Heart left ventricle (tissue), 16 donors: ENCODE results near the gene ABHD14A. TPM values are rescaled to one million over a fixed set of nuclear protein-coding genes. Genes with fewer than 3 reads are reported as not detected.
A peak's percentile ranks its signal among the peaks of the same experiment; 100 is the strongest.

ENCODE experiments used
- ATAC-seq, 4 donors: fragments of 200-7000 bp; cut with Tn5 transposase; one replicate each; pipeline ENCODE4 v1.9.1; 2020 to 2022; ENCODE audit warnings: moderate library complexity in 4 of 4, mild to moderate bottlenecking in 3 of 4, moderate number of reproducible peaks in 1 of 4
- DNase-seq, 5 donors: peaks; one replicate each; pipeline ENCODE4 v3.0.0-alpha.2; 2020
- H3K27ac ChIP-seq, 12 donors: fragments of 200-600 bp; sonication (generic) in 4 of 12; one replicate each; pipeline versions ENCODE4 v1.5.0 to v1.8.0; 2016 to 2022; ENCODE audit warnings: mild to moderate bottlenecking in 2 of 12
- H3K27me3 ChIP-seq, 9 donors: fragments of 200-600 bp; sonication (generic) in 2 of 9; one replicate each; pipeline versions ENCODE4 v1.5.1 to v1.8.0; 2016 to 2022; ENCODE audit warnings: mild to moderate bottlenecking in 3 of 9
- H3K36me3 ChIP-seq, 9 donors: fragments of 200-600 bp; sonication (generic) in 2 of 9; one replicate each; pipeline versions ENCODE4 v1.5.0 to v1.8.0; 2018 to 2022; ENCODE audit warnings: mild to moderate bottlenecking in 2 of 9
- H3K4me1 ChIP-seq, 12 donors: fragments of 200-600 bp; sonication (generic) in 4 of 12; one replicate each; pipeline versions ENCODE4 v1.5.0 to v1.8.0; 2016 to 2022; ENCODE audit warnings: mild to moderate bottlenecking in 3 of 12
- H3K4me3 ChIP-seq, 12 donors: fragments of 200-600 bp; sonication (generic) in 4 of 12; one replicate each; pipeline versions ENCODE4 v1.5.0 to v1.8.0; 2017 to 2022; ENCODE audit warnings: mild to moderate bottlenecking in 9 of 12, moderate library complexity in 4 of 12
- H3K9me3 ChIP-seq, 12 donors: fragments of 200-600 bp; sonication (generic) in 4 of 12; one replicate each; pipeline versions ENCODE4 v1.5.0 to v1.8.0; 2016 to 2022; ENCODE audit warnings: mild to moderate bottlenecking in 1 of 12
- CTCF ChIP-seq, 12 donors: fragments of 200-600 bp; sonication (generic) in 4 of 12; IDR thresholded peaks; one replicate each; pipeline versions ENCODE4 v1.5.0 to v1.8.0; 2018 to 2022; ENCODE audit warnings: antibody characterized with exemption in 12 of 12, mild to moderate bottlenecking in 5 of 12
- POLR2A ChIP-seq, 2 donors: fragments of 450-650 bp; IDR thresholded peaks; one replicate each; pipeline ENCODE4 v1.6.1; 2017; ENCODE audit warnings: antibody characterized with exemption in 2 of 2, mild to moderate bottlenecking in 2 of 2, moderate library complexity in 2 of 2
- WGBS, 4 donors: extraction: QIAGEN DNeasy Blood & Tissue Kit in 2 of 4; methylation state at CpG; one replicate each; pipeline versions ENCODE4 v1.1.5 to v1.1.7; 2013 to 2018; 5-methylcytosine and 5-hydroxymethylcytosine counted together
- intact Hi-C, 10 donors: fragments of 100-400 bp; cut with DNase I; formaldehyde crosslinking; loops; one replicate each; pipeline versions ENCODE4 v1.11.1 to v1.14.2; 2022
- polyA plus RNA-seq, 2 donors: library from polyadenylated mRNA; stranded (reverse); fragments of 200-250 nt; gene quantifications; one replicate each; pipeline ENCODE4 v1.2.3, GENCODE V29; 2013
- total RNA-seq, 9 donors: library from RNA; depleted of rRNA in 2 of 9; stranded (reverse); fragments of >200 nt in 2 of 9; fragmentation: NEBNext Ultra II Directional in 3 of 9; extraction: Animal tissue kit (Norgen Biotek cat#: 25700) in 3 of 9; gene quantifications; one replicate each; pipeline versions ENCODE4 v1.1.0 to v1.2.4, GENCODE V29; 2016 to 2023
- donor health status: ischemic (EF 13 %, LVEDD 7.1; RV severe dilation, severe dysfunction).
- donor health status: healthy with polysubstance abuse.
- donor health status: DM: no; HTN: yes; CAD: no.
- donor health status: DM: no; HTN: no; CAD: no.
- donor health status: ischemic (EF 25% LVEDD 6.9; RV normal size, moderate dysfunction).
- donor health status: ischemic (EF 25% LVEDD 5.7; RV mildly dilated, moderate dysfunction).
- donor health status: healthy.
- donor health status: DM: yes; HTN: yes; CAD: no.
- donor health status: ischemic (EF 35%, LVEDD 5.7; RV mildly dilated, moderate dysfunction).
- donor health status: nonischemic (EF 11% LVEDD 7.7; RV severe dilation, severe dysfunction).
- donor health status: DM: yes; HTN: yes; CAD: no.
- donor health status: PGD.
- donor health status: ischemic (EF 29% LVEDD 5.4; RV normal size, mild dysfunction).
- donor health status: nonischemic (EF 23%, LVEDD 6.1; RV moderate dilation, normal function).

Gene ABHD14A
- total and polyA plus RNA-seq, 11 donors = 17.7 to 70.3 (median 22.1) TPM

GRCh38 chr3:51964521-51964920, 10.3 kb upstream of the ABHD14A start:
- TF ChIP-seq CTCF (IDR thresholded peaks at IDR 0.05) (no peak), POLR2A (IDR thresholded peaks at IDR 0.05) (no peak)
- Histone ChIP-seq H3K27me3 (no peaks in the 10 kb centered on the region), H3K4me3 (no peak overlapping the region), H3K9me3 (no peaks in the 10 kb centered on the region), H3K4me1 (peaks cover 3 to 78% (median 49%) of the 10 kb centered on the region in 12 donors), H3K36me3 (peaks cover 0 to 15% (median 10%) of the 10 kb centered on the region in 9 donors), H3K27ac (peak overlapping the region in 2 of 12 donors; percentile 79 to 80)
- intact Hi-C loops = loop anchor here in 1 of 10 donors (10.0 kb wide), 1 partner anchor 1610 kb away; the partner anchor contains the start of genes CYB561D2, NPRL2 and TMEM115
- DNase-seq (peak in 1 of 5 donors; percentile 40), ATAC-seq (no peak)
- 63 to 94% (median 77%) methylated on average over 2 to 4 of the region's 4 CpGs for WGBS, 4 donors

GRCh38 chr3:51966016-51966415, 8.8 kb upstream of the ABHD14A start:
- 55 to 83% (median 70%) methylated on average over 2 of the region's 2 CpGs for WGBS, 4 donors
- H3K9me3 ChIP-seq = no peaks in the 10 kb centered on the region
- intact Hi-C loops = loop anchor here in 1 of 10 donors (10.0 kb wide), 1 partner anchor 1611 kb away; the partner anchor contains the start of genes CYB561D2, NPRL2 and TMEM115
- H3K4me1 ChIP-seq = peaks cover 3 to 90% (median 49%) of the 10 kb centered on the region in 12 donors
- TF ChIP-seq CTCF (IDR thresholded peaks at IDR 0.05) (no peak), POLR2A (IDR thresholded peaks at IDR 0.05) (no peak)
- no peaks in the 10 kb centered on the region for H3K27me3 ChIP-seq
- H3K36me3 ChIP-seq = peaks cover 0 to 5% (median 0%) of the 10 kb centered on the region in 9 donors
- DNase-seq (no peak), ATAC-seq (no peak)
- peak overlapping the region in 11 of 12 donors; percentile 72 to 97 (median 84) for H3K4me3 ChIP-seq
- peak overlapping the region in 6 of 12 donors; percentile 91 to 98 (median 96) for H3K27ac ChIP-seq

GRCh38 chr3:51966486-51966885, 8.4 kb upstream of the ABHD14A start:
- DNase-seq (no peak), ATAC-seq (peak in 1 of 4 donors; percentile 0)
- intact Hi-C loops = loop anchor here in 1 of 10 donors (10.0 kb wide), 1 partner anchor 1612 kb away; the partner anchor contains the start of genes CYB561D2, NPRL2 and TMEM115
- WGBS, 4 donors = 59 to 74% (median 65%) methylated on average over 2 to 5 of the region's 5 CpGs
- TF ChIP-seq CTCF (IDR thresholded peaks at IDR 0.05) (no peak), POLR2A (IDR thresholded peaks at IDR 0.05) (no peak)
- Histone ChIP-seq H3K27ac (peak overlapping the region in 11 of 12 donors; percentile 69 to 98 (median 96)), H3K4me3 (peak overlapping the region; percentile 72 to 97 (median 84)), H3K27me3 (no peaks in the 10 kb centered on the region), H3K36me3 (peaks cover 0 to 9% (median 0%) of the 10 kb centered on the region in 9 donors), H3K9me3 (no peaks in the 10 kb centered on the region), H3K4me1 (peaks cover 3 to 89% (median 46%) of the 10 kb centered on the region in 12 donors)

- DNase-seq = no peak
- peak in 3 of 4 donors; percentile 0 to 4 (median 2) for ATAC-seq
- WGBS, 4 donors = 2 to 7% (median 5%) methylated on average over 7 to 33 of the region's 33 CpGs
- peaks cover 3 to 87% (median 44%) of the 10 kb centered on the region in 12 donors for H3K4me1 ChIP-seq
- peak overlapping the region; percentile 72 to 97 (median 84) for H3K4me3 ChIP-seq
- TF ChIP-seq CTCF (IDR thresholded peaks at IDR 0.05) = no peak
- peak in 1 of 2 donors; percentile 49 for TF ChIP-seq POLR2A (IDR thresholded peaks at IDR 0.05)
- no peaks in the 10 kb centered on the region for H3K27me3 ChIP-seq
- intact Hi-C loops = loop anchor here in 1 of 10 donors (10.0 kb wide), 1 partner anchor 1612 kb away; the partner anchor contains the start of genes CYB561D2, NPRL2 and TMEM115
- peaks cover 0 to 10% (median 0%) of the 10 kb centered on the region in 9 donors for H3K36me3 ChIP-seq
- H3K27ac ChIP-seq = peak overlapping the region; percentile 69 to 98 (median 96)
- no peaks in the 10 kb centered on the region for H3K9me3 ChIP-seq
These were observed 7.9 kb upstream of the ABHD14A start for GRCh38 chr3:51966922-51967383.
